Hepatocyte (in vitro differentiated cells): ENCODE results near the gene INSYN2A. TPM values are rescaled to one million over a fixed set of nuclear protein-coding genes. Genes with fewer than 3 reads are reported as not detected.

Experiments
- DNase-seq: peaks from one replicate; pipeline ENCODE4 v3.0.0-alpha.2; 2016; ENCODE audit warnings: low spot score
- H2AFZ ChIP-seq: fragments of 200-600 bp; sonication (generic); 2 replicates; pipeline ENCODE4 v1.6.0; 2016; ENCODE audit warnings: antibody characterized with exemption, mild to moderate bottlenecking
- H3K27ac ChIP-seq: fragments of 200-600 bp; sonication (generic); 2 replicates; pipeline ENCODE4 v1.5.1; 2016; ENCODE audit warnings: mild to moderate bottlenecking
- H3K27me3 ChIP-seq: fragments of 200-600 bp; sonication (generic); 2 replicates; pipeline ENCODE4 v1.6.1; 2016
- H3K36me3 ChIP-seq: fragments of 200-600 bp; sonication (generic); replicated peaks from 2 replicates; pipeline ENCODE4 v1.5.1; 2016; ENCODE audit warnings: low read depth; ENCODE audit not compliant: insufficient read depth
- H3K4me1 ChIP-seq: fragments of 200-600 bp; sonication (generic); 2 replicates; pipeline ENCODE4 v1.5.1; 2016; ENCODE audit warnings: mild to moderate bottlenecking, moderate library complexity; ENCODE audit not compliant: insufficient read depth
- H3K4me2 ChIP-seq: fragments of 200-600 bp; sonication (generic); 2 replicates; pipeline ENCODE4 v1.6.0; 2016
- H3K4me3 ChIP-seq: fragments of 200-600 bp; sonication (generic); 2 replicates; pipeline ENCODE4 v1.5.1; 2016; ENCODE audit warnings: mild to moderate bottlenecking
- H3K79me2 ChIP-seq: fragments of 200-600 bp; sonication (generic); 2 replicates; pipeline ENCODE4 v1.6.0; 2017; ENCODE audit warnings: mild to moderate bottlenecking
- H3K9me2 ChIP-seq: fragments of 200-600 bp; sonication (generic); replicated peaks from 2 replicates; pipeline ENCODE4 v1.6.0; 2017; ENCODE audit warnings: mild to moderate bottlenecking; ENCODE audit not compliant: insufficient read depth
- H3K9me3 ChIP-seq: fragments of 200-600 bp; sonication (generic); 2 replicates; pipeline ENCODE4 v1.5.1; 2016; ENCODE audit warnings: low read depth, mild to moderate bottlenecking
- H4K20me1 ChIP-seq: fragments of 200-600 bp; sonication (generic); 2 replicates; pipeline ENCODE4 v1.6.0; 2016; ENCODE audit warnings: mild to moderate bottlenecking; ENCODE audit not compliant: insufficient read depth, poor library complexity, severe bottlenecking
- EZH2 ChIP-seq: fragments of 200-600 bp; sonication (generic); IDR thresholded peaks from 2 replicates; pipeline ENCODE4 v1.6.1; 2016; ENCODE audit warnings: antibody characterized with exemption, mild to moderate bottlenecking, borderline replicate concordance
- EZH2phosphoT487 ChIP-seq: fragments of 200-600 bp; sonication (generic); IDR thresholded peaks from one replicate; pipeline ENCODE4 v1.6.1; 2018; ENCODE audit warnings: antibody characterized with exemption, mild to moderate bottlenecking, low read depth, moderate library complexity; ENCODE audit not compliant: unreplicated experiment, severe bottlenecking
- WGBS: methylation state at CpG from one replicate; pipeline ENCODE4 v1.1.6; 2016; ENCODE audit warnings: low lambda C conversion rate; ENCODE audit errors: missing lambda C conversion rate; 5-methylcytosine and 5-hydroxymethylcytosine counted together
- polyA plus RNA-seq: library from polyadenylated mRNA; unstranded; fragments of >200 nt; fragmentation: Nextera tagmentation; extraction: Ambion mirVana; gene quantifications from 2 replicates; pipeline ENCODE4 v1.2.1, GENCODE V29; 2016
- total RNA-seq: library from RNA; depleted of rRNA; stranded (reverse); fragments of >200 nt; gene quantifications from 2 replicates; pipeline ENCODE4 v1.2.3, GENCODE V29; 2014
- TF ChIP-seq, protein P1 (sequence below): fragments of 200-600 bp; sonication (generic); IDR thresholded peaks from 2 replicates; pipeline ENCODE4 v1.5.1; 2016; ENCODE audit warnings: antibody characterized with exemption, mild to moderate bottlenecking; ENCODE audit not compliant: poor library complexity

The INSYN2A gene
- total and polyA plus RNA-seq, 2 experiments from 2014 or later, result 0.77 to 0.97 TPM

DNA sequence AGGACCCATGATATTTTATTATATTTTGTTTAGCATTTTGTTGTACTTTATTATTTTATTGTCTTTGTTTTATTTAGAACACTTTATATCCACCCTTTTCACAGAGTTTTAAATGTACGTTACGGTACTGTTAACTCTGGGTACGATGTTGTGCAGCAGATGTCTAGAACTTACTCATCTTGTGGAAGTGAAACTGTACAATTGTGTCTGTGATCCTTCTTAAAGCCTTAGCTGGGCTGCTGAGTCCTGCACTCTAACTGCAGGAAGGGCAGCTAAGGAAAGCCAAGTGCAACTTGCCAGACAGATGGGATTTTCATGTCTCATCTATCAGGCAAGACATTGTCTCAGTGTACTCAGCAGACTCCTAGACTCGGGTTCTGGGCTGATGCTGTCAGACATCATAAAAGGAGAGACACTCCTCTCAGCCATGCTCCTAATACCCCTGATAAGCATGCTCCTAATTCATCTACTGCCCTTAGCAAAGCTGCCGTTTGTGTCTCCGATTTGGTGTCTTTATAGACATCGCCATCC lies 14.6 kb upstream of the INSYN2A start:
- H3K79me2 ChIP-seq, result no peaks in the 10 kb centered on the region
- H3K9me2 ChIP-seq, result no peaks in the 10 kb centered on the region
- H3K4me3 ChIP-seq, result no peak overlapping the region
- 67% methylated on average over 7 of the region's 7 CpGs for WGBS
- no peaks in the 10 kb centered on the region for H3K4me1 ChIP-seq
- no peak overlapping the region for H3K27ac ChIP-seq
- H3K27me3 ChIP-seq, result no peaks in the 10 kb centered on the region
- H3K4me2 ChIP-seq, result no peak overlapping the region
- H4K20me1 ChIP-seq, result no peaks in the 10 kb centered on the region
- TF ChIP-seq, protein P1, sequence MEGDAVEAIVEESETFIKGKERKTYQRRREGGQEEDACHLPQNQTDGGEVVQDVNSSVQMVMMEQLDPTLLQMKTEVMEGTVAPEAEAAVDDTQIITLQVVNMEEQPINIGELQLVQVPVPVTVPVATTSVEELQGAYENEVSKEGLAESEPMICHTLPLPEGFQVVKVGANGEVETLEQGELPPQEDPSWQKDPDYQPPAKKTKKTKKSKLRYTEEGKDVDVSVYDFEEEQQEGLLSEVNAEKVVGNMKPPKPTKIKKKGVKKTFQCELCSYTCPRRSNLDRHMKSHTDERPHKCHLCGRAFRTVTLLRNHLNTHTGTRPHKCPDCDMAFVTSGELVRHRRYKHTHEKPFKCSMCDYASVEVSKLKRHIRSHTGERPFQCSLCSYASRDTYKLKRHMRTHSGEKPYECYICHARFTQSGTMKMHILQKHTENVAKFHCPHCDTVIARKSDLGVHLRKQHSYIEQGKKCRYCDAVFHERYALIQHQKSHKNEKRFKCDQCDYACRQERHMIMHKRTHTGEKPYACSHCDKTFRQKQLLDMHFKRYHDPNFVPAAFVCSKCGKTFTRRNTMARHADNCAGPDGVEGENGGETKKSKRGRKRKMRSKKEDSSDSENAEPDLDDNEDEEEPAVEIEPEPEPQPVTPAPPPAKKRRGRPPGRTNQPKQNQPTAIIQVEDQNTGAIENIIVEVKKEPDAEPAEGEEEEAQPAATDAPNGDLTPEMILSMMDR, result no peak
- TF ChIP-seq EZH2phosphoT487, result no peak
- TF ChIP-seq EZH2, result no peak
- H3K9me3 ChIP-seq, result no peaks in the 10 kb centered on the region
- no peaks in the 10 kb centered on the region for H3K36me3 ChIP-seq
- no peak overlapping the region for H2AFZ ChIP-seq
- no peak for DNase-seq

DNA sequence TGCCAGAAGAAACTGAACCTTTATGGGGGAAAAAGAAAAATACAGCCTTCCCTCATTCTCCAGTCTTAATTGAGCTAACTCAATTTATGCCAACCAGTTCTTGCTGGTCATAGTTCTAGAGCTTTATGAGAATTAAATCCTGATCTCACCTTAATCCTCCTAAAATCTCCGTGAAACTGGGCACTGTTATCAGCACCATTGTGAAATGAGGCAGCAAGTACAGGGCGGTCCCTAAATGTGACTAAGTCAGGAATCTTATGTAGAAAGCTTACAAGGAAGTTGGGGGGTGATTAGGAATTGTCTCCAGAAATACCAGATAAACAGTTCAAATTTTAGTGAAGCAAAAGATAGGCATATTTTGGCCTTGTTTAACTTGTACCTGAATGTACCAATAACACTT lies 10.7 kb upstream of the INSYN2A start:
- TF ChIP-seq EZH2phosphoT487, result no peak
- no peak for TF ChIP-seq EZH2
- TF ChIP-seq, protein P1, result no peak
- no peak for DNase-seq
- Histone ChIP-seq H3K79me2 (no peaks in the 10 kb centered on the region), H3K9me2 (no peaks in the 10 kb centered on the region), H3K9me3 (no peaks in the 10 kb centered on the region), H3K27ac (no peak overlapping the region), H3K4me1 (no peaks in the 10 kb centered on the region), H3K4me3 (no peak overlapping the region), H4K20me1 (no peaks in the 10 kb centered on the region), H2AFZ (no peak overlapping the region), H3K36me3 (no peaks in the 10 kb centered on the region), H3K27me3 (no peaks in the 10 kb centered on the region), H3K4me2 (no peak overlapping the region)
- 59% methylated on average over 2 of the region's 2 CpGs for WGBS

- H3K27ac ChIP-seq, result no peak overlapping the region
- no peak overlapping the region for H2AFZ ChIP-seq
- no peak for DNase-seq
- no peaks in the 10 kb centered on the region for H3K9me2 ChIP-seq
- no peak for TF ChIP-seq EZH2phosphoT487
- TF ChIP-seq, protein P1, result no peak
- 97% methylated on average over 7 of the region's 7 CpGs for WGBS
- H3K4me2 ChIP-seq, result no peak overlapping the region
- no peaks in the 10 kb centered on the region for H3K4me1 ChIP-seq
- H3K9me3 ChIP-seq, result no peaks in the 10 kb centered on the region
- H3K4me3 ChIP-seq, result no peak overlapping the region
- H3K36me3 ChIP-seq, result no peaks in the 10 kb centered on the region
- peaks cover 1% of the 10 kb centered on the region for H3K27me3 ChIP-seq
- H4K20me1 ChIP-seq, result no peaks in the 10 kb centered on the region
- H3K79me2 ChIP-seq, result no peaks in the 10 kb centered on the region
Observed at GRCh38 chr10:127203067-127203466, 6.7 kb upstream of the INSYN2A start.

GRCh38 chr10:127200646-127201045 lies 4.3 kb upstream of the INSYN2A start:
- Histone ChIP-seq H3K4me2 (no peak overlapping the region), H3K9me2 (no peaks in the 10 kb centered on the region)

More at GRCh38 chr10:127200646-127201045, 4.3 kb upstream of the INSYN2A start:
- H3K4me1 ChIP-seq, result peaks cover 2% of the 10 kb centered on the region
- H4K20me1 ChIP-seq, result peaks cover 14% of the 10 kb centered on the region
- no peaks in the 10 kb centered on the region for H3K9me3 ChIP-seq
- no peaks in the 10 kb centered on the region for H3K79me2 ChIP-seq
- H3K36me3 ChIP-seq, result no peaks in the 10 kb centered on the region
- no peak overlapping the region for H3K27ac ChIP-seq
- peaks cover 16% of the 10 kb centered on the region for H3K27me3 ChIP-seq
- WGBS, result 98% methylated on average over 8 of the region's 8 CpGs
- no peak for TF ChIP-seq EZH2phosphoT487
- TF ChIP-seq, protein P1, result no peak
- TF ChIP-seq EZH2, result no peak
- H2AFZ ChIP-seq, result no peak overlapping the region
- no peak overlapping the region for H3K4me3 ChIP-seq
- DNase-seq, result no peak
